Mucosa of stomach (tissue), 1 donor: ENCODE measurements around the gene NIPAL4.

Experiments used
- H3K27me3 ChIP-seq: one replicate; pipeline ENCODE4 v1.7.0; 2013; ENCODE audit warnings: mild to moderate bottlenecking, low read length; ENCODE audit not compliant: control insufficient read depth, insufficient read depth
- H3K36me3 ChIP-seq: one replicate; pipeline ENCODE4 v1.7.0; 2013; ENCODE audit warnings: low read length; ENCODE audit not compliant: control insufficient read depth, insufficient read depth
- H3K4me1 ChIP-seq: one replicate; pipeline ENCODE4 v1.7.0; 2013; ENCODE audit warnings: mild to moderate bottlenecking, low read length; ENCODE audit not compliant: control insufficient read depth, insufficient read depth
- H3K4me3 ChIP-seq: one replicate; pipeline ENCODE4 v1.7.0; 2013; ENCODE audit warnings: low read length
- H3K9ac ChIP-seq: one replicate; pipeline ENCODE4 v1.7.0; 2013; ENCODE audit warnings: mild to moderate bottlenecking, low read length, moderate library complexity
- H3K9me3 ChIP-seq: one replicate; pipeline ENCODE4 v1.7.0; 2013; ENCODE audit warnings: mild to moderate bottlenecking, low read length, moderate library complexity; ENCODE audit not compliant: control insufficient read depth
- donor health status: Pancreatic carcinoma.

NIPAL4 gene

DNA sequence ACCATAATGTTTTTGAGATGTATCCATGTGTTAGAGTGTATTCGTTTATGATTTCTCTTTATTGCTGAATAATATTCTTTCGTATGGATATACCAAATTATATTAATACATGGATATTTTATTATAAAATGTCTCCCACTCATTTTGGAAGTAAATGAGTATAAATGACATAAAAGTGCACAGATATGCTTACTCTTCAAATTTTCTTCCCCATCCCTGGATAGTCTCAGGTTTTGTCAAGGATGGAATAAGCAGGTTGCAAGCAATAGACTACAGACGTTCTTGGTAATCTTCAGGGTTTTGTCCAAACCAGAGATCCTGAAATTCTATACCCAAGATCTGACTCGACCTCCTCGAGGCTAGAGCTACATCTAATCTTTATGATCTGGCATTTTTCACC lies 50.7 kb downstream of the NIPAL4 start:
- peaks cover 29% of the 10 kb centered on the region for H3K4me1 ChIP-seq
- no peak overlapping the region for H3K9ac ChIP-seq
- no peak overlapping the region for H3K4me3 ChIP-seq
- no peaks in the 10 kb centered on the region for H3K9me3 ChIP-seq
- no peaks in the 10 kb centered on the region for H3K27me3 ChIP-seq
- H3K36me3 ChIP-seq = no peaks in the 10 kb centered on the region

- Histone ChIP-seq H3K9ac (no peak overlapping the region), H3K36me3 (no peaks in the 10 kb centered on the region), H3K4me3 (no peak overlapping the region), H3K27me3 (no peaks in the 10 kb centered on the region), H3K9me3 (no peaks in the 10 kb centered on the region), H3K4me1 (peaks cover 31% of the 10 kb centered on the region)
Measured at GRCh38 chr5:157511651-157512644, 51.9 kb downstream of the NIPAL4 start.

DNA sequence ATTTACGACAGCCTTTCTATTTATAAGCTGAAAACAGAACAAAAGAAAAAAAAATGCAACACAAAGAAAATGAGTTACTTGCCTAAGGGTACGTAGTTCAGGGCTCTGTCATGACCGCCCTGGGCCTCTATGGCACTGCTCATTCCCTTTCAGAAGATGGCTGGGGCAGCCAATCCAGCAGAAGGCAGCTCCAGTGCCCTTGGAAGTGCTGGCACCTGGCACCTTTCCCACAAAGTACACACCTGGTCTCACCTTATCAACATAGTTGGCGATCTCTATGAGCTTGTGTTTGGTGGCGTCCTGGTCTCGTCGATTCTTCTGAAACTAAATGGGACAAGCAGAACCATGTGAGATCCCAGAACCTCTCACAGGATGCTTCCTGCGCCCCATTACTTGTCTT lies 53.2 kb downstream of the NIPAL4 start:
- H3K9ac ChIP-seq = no peak overlapping the region
- H3K27me3 ChIP-seq = no peaks in the 10 kb centered on the region
- no peak overlapping the region for H3K4me3 ChIP-seq
- peaks cover 22% of the 10 kb centered on the region for H3K4me1 ChIP-seq
- H3K36me3 ChIP-seq = no peaks in the 10 kb centered on the region
- no peaks in the 10 kb centered on the region for H3K9me3 ChIP-seq

DNA sequence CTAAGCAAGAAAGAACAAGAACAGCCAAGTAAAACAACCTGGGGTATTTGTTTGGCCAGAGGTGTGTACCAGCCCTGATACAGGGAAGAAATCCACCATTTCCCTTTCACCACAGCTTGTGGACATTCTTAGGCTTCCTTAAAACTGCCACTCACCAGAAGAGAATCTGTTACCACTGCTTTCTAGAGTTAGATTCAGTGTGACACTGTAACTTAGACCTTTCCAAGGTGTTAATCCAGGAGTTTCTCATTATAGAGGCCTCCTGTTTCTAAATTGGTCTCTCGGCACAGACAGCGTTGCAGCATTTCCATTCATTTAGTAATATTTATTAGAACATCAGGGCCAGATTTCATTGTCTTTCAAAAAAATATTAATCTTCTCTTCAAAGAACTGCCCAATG lies 55.0 kb downstream of the NIPAL4 start:
- Histone ChIP-seq H3K4me1 (peaks cover 22% of the 10 kb centered on the region), H3K36me3 (no peaks in the 10 kb centered on the region)

DNA sequence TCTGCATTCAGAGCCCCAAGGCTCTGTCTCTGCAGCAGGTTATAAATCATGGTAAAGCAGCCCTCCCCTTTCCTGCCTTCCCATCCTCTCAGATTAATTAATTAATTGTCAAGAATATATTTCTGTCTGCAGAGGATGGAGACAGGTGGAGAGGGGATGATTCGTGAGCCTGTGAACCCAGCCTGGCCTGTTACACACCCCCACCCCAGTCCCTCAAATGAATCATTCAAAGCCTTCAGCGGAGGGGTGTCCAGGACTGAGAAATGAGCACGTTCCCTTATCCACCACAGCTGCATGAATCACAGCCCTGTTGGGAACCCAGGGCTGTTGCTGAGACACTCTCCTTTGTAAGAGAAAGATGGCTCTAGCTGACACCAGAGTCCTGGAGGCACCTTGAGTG lies 56.0 kb downstream of the NIPAL4 start:
- no peaks in the 10 kb centered on the region for H3K9me3 ChIP-seq
- peaks cover 20% of the 10 kb centered on the region for H3K4me1 ChIP-seq
- no peak overlapping the region for H3K4me3 ChIP-seq
- H3K27me3 ChIP-seq = no peaks in the 10 kb centered on the region
- no peaks in the 10 kb centered on the region for H3K36me3 ChIP-seq
- no peak overlapping the region for H3K9ac ChIP-seq

More for the DNA sequence above, 55.0 kb downstream of the NIPAL4 start:
- no peak overlapping the region for H3K4me3 ChIP-seq
- no peaks in the 10 kb centered on the region for H3K9me3 ChIP-seq
- H3K27me3 ChIP-seq = no peaks in the 10 kb centered on the region
- no peak overlapping the region for H3K9ac ChIP-seq

DNA sequence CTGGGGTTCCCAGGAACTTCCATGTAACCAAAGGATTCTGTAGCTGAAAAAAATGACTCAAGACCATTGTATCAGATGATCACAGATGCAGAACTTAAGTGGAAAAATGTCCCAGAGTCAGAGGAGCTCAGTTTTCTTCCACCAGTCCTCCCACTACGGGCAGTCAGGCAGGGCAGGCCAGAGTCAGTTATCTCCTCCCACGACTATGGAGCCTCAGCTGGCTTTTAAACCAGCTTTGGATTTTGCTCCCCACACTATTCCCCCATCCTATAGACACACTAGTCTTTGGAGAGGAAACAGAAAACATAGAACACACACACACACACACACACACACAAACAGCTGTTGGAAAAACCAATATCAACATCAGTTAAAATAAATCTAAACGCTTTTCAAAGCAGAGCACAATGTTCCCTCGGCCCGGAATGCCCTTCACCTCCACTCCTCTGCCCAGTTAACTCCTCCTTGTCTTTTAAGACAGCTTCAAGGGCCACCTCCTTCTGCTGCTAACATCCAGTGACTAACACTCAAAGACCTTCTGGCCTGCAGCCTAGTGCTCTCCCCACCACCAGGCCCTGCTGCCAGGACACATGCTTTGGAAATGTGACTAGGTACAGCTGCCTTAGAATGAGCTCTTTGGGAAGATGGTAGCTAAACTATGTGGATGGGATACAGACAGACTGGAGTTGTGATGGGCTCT lies 56.8 kb downstream of the NIPAL4 start:
- no peaks in the 10 kb centered on the region for H3K36me3 ChIP-seq

DNA sequence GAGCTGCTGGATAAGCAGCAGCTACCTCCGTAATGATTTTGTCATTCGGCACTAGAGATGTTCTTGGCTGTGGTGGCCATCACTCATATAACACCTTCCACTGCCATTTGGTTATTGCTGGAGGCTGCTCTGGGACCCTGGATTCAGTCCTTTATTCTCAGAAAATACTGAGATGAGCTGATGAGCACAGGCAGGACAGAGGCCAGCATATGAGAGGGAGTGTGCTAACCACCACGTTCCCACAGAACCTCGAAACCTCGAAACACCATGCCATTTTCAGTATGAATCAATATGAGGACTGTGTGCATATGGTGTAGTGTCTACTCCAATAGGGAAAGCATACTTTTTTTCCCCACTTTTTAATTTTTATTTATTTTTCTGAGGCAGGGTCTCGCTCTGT lies 59.0 kb downstream of the NIPAL4 start:
- no peaks in the 10 kb centered on the region for H3K27me3 ChIP-seq
- peaks cover 4% of the 10 kb centered on the region for H3K4me1 ChIP-seq
- no peak overlapping the region for H3K4me3 ChIP-seq
- H3K9ac ChIP-seq = no peak overlapping the region
- no peaks in the 10 kb centered on the region for H3K36me3 ChIP-seq
- H3K9me3 ChIP-seq = no peaks in the 10 kb centered on the region

More for the DNA sequence above, 56.8 kb downstream of the NIPAL4 start:
- Histone ChIP-seq H3K27me3 (no peaks in the 10 kb centered on the region), H3K4me3 (no peak overlapping the region), H3K9me3 (no peaks in the 10 kb centered on the region), H3K9ac (no peak overlapping the region), H3K4me1 (peaks cover 14% of the 10 kb centered on the region)

DNA sequence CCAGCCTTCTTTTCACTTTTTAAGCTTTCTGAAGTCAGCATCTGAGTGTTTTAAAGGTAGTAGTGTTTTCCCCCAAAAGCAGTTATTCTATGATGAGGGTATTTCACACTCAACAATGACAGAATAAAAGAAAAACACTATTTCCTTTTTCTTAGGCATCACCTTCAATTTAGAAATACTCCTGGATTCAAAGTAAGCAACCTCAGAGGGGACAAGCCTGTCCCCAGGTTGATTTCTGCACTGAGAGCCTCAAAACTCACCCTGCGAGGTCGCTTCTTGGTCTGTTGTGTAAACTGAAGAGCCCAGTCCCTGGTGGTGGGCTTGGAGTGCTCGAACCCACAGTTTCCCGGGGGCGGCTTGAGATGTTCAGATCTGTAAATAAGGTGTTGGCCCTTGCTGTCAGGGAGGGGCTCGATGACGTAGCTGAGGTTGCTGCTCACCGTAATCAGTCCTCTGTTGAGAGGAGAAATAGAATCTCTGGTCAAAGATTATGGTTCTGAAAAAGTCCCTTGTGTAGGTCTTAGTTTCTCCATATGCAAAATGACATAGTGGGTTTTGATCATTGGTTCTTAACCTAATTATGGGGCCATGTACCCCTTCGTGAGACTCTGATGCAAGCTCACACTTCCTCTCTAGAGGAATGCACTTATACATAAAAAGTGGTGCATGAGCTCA lies 59.7 kb downstream of the NIPAL4 start:
- Histone ChIP-seq H3K4me3 (no peak overlapping the region), H3K9ac (no peak overlapping the region), H3K9me3 (no peaks in the 10 kb centered on the region), H3K4me1 (peaks cover 4% of the 10 kb centered on the region), H3K36me3 (no peaks in the 10 kb centered on the region), H3K27me3 (no peaks in the 10 kb centered on the region)

GRCh38 chr5:157520911-157521703 lies 61.1 kb downstream of the NIPAL4 start:
- peaks cover 4% of the 10 kb centered on the region for H3K4me1 ChIP-seq
- H3K36me3 ChIP-seq = no peaks in the 10 kb centered on the region
- no peak overlapping the region for H3K9ac ChIP-seq
- H3K9me3 ChIP-seq = no peaks in the 10 kb centered on the region
- no peak overlapping the region for H3K4me3 ChIP-seq
- no peaks in the 10 kb centered on the region for H3K27me3 ChIP-seq

GRCh38 chr5:157521704-157522029 lies 61.7 kb downstream of the NIPAL4 start:
- no peaks in the 10 kb centered on the region for H3K4me1 ChIP-seq
- no peaks in the 10 kb centered on the region for H3K36me3 ChIP-seq
- no peak overlapping the region for H3K4me3 ChIP-seq
- H3K27me3 ChIP-seq = no peaks in the 10 kb centered on the region
- no peaks in the 10 kb centered on the region for H3K9me3 ChIP-seq
- no peak overlapping the region for H3K9ac ChIP-seq

DNA sequence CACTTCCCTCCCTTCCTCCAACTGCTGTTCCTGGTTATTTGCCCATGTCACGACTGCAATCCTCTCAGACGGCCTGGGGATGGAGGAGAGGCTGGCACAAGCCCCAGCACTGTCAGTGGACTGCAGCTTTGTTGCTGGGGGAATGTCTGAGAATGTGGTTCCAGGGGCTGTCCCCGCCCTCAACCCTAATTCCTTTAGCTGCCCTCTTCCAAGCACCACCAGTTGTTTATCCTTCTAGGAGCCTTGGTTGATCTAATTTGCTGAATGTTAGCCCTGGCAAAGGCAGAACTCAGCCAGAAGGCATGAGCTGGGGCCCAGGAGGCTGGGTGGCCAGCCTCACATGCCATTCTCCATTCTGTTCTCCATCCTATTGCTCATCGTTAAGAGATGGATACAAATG lies 64.0 kb downstream of the NIPAL4 start:
- H3K4me3 ChIP-seq = no peak overlapping the region
- no peaks in the 10 kb centered on the region for H3K36me3 ChIP-seq
- no peaks in the 10 kb centered on the region for H3K27me3 ChIP-seq
- no peak overlapping the region for H3K9ac ChIP-seq
- peaks cover 3% of the 10 kb centered on the region for H3K4me1 ChIP-seq
- no peaks in the 10 kb centered on the region for H3K9me3 ChIP-seq
